Large intestine (tissue), 3 donors: Measurements from ENCODE around the gene RBBP8NL. TPM values are rescaled to one million over a fixed set of nuclear protein-coding genes. Genes with fewer than 3 reads are reported as not detected.

ENCODE experiments used
- DNase-seq, 2 donors: peaks; one replicate each; pipeline versions ENCODE4 v3.0.0 to v3.0.0-alpha.2; 2013
- H3K27ac ChIP-seq: one replicate; pipeline ENCODE4 v1.5.1; 2013; ENCODE audit warnings: low read length
- H3K27me3 ChIP-seq: 2 replicates; pipeline ENCODE4 v1.6.1; 2013; ENCODE audit warnings: low read length; ENCODE audit not compliant: control insufficient read depth, insufficient read depth
- H3K36me3 ChIP-seq: 2 replicates; pipeline ENCODE4 v1.6.1; 2013; ENCODE audit warnings: low read length; ENCODE audit not compliant: control insufficient read depth, insufficient read depth
- H3K4me1 ChIP-seq: one replicate; pipeline ENCODE4 v1.6.1; 2013; ENCODE audit warnings: low read length; ENCODE audit not compliant: control insufficient read depth, insufficient read depth
- H3K4me3 ChIP-seq: one replicate; pipeline ENCODE4 v1.5.1; 2013; ENCODE audit warnings: low read length
- H3K9me3 ChIP-seq: one replicate; pipeline ENCODE4 v1.6.1; 2013; ENCODE audit warnings: mild to moderate bottlenecking, low read depth, low read length, moderate library complexity; ENCODE audit not compliant: control insufficient read depth
- WGBS: methylation state at CpG from one replicate; pipeline ENCODE4 v1.1.5; 2013; ENCODE audit warnings: low lambda C conversion rate; ENCODE audit not compliant: insufficient coverage; 5-methylcytosine and 5-hydroxymethylcytosine counted together
- polyA plus RNA-seq: library from polyadenylated mRNA; unstranded; fragments of 120-200 nt; gene quantifications from one replicate; pipeline ENCODE4 v1.2.1, GENCODE V29; 2013

Gene RBBP8NL
- polyA plus RNA-seq, 1 donor: 9.6 TPM

GRCh38 chr20:62398120-62398821 lies 29.1 kb downstream of the RBBP8NL start:
- no peak overlapping the region for H3K27ac ChIP-seq
- peaks cover 36% of the 10 kb centered on the region for H3K36me3 ChIP-seq
- WGBS: no CpG with 5 or more reads among the region's 19 CpGs

GRCh38 chr20:62396367-62397239 lies 30.7 kb downstream of the RBBP8NL start:
- Histone ChIP-seq H3K27me3 (no peaks in the 10 kb centered on the region), H3K27ac (no peak overlapping the region), H3K36me3 (peaks cover 39% of the 10 kb centered on the region), H3K4me1 (no peaks in the 10 kb centered on the region), H3K4me3 (no peak overlapping the region), H3K9me3 (peaks cover 5% of the 10 kb centered on the region)
- WGBS: no CpG with 5 or more reads among the region's 35 CpGs
- no peak for DNase-seq

More at GRCh38 chr20:62398120-62398821, 29.1 kb downstream of the RBBP8NL start:
- Histone ChIP-seq H3K4me3 (no peak overlapping the region), H3K27me3 (no peaks in the 10 kb centered on the region), H3K9me3 (peaks cover 5% of the 10 kb centered on the region), H3K4me1 (no peaks in the 10 kb centered on the region)
- DNase-seq: no peak

DNA sequence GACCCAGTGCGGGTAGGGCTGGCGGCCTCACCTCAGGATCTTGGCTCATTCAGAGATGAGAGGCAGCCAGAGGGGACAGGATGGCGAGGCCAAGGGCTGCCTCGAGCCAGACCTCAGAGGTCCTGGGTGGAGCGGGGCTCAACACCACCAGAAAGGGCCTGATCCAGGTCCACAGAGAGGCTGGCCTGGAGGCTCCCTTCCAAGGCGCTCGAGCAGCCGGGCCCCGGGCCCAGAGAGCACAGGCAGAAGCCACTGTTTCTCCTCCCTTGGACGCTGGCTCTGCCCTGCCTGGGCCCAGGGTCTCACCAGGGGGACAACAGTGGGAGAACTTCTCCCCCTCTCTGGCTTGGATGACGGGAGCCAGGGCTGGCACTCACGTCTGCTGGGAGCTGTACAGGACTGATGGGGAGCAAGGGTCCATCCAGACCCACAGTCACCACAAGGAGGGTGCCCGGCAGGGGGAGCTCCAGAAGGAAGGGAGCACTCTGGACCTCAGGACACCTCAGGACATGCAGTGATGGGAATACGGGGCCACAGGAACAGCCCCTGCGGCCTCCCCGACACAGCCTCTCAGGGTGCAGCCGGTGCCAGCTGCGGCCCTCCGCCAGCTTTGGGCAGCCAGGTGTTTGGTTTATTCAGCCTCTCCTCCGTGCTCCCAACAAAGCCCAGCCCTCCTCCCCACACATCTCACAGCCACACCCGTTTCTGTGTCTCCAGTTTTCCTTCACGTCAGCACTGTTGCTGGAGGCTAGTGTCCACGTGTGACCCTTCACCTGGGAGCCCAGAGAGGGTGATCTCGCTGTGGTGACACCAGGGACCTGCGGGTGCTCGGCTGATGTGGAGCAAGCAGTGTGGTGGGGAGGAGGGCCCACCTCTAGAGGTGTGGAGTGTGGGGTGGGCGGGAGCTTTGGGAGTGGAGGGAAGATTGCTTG lies 31.8 kb downstream of the RBBP8NL start:
- H3K4me3 ChIP-seq: no peak overlapping the region
- no peak for DNase-seq
- peaks cover 42% of the 10 kb centered on the region for H3K36me3 ChIP-seq
- no peaks in the 10 kb centered on the region for H3K4me1 ChIP-seq
- WGBS: no CpG with 5 or more reads among the region's 27 CpGs
- H3K27ac ChIP-seq: no peak overlapping the region
- H3K27me3 ChIP-seq: no peaks in the 10 kb centered on the region
- H3K9me3 ChIP-seq: peaks cover 5% of the 10 kb centered on the region

- DNase-seq: no peak
- Histone ChIP-seq H3K27me3 (no peaks in the 10 kb centered on the region), H3K27ac (no peak overlapping the region), H3K9me3 (peaks cover 5% of the 10 kb centered on the region), H3K36me3 (peaks cover 47% of the 10 kb centered on the region), H3K4me3 (no peak overlapping the region), H3K4me1 (no peaks in the 10 kb centered on the region)
- WGBS: no CpG with 5 or more reads among the region's 44 CpGs
Observed at GRCh38 chr20:62394248-62395245, 32.8 kb downstream of the RBBP8NL start.

DNA sequence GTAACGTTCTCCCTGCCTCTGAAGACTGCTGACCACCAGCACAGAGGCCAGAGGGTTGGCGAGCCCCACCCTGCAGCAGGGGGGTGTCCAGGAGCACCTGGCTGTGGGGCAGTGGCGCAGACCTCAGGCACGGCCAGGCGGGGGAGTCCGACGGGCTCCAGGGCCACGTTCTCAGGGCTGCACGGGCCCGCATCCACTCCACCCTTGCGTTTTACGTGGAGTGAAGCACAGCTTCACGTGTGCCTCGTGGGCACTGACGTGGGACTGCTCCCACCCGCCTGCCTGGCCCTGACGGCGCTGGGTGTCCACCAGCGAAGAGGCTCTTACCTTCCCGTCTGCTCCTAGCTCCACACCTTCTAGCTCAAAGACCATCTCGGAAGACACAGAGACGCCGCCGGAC lies 33.5 kb downstream of the RBBP8NL start:
- no peak for DNase-seq
- no peaks in the 10 kb centered on the region for H3K27me3 ChIP-seq
- no peak overlapping the region for H3K27ac ChIP-seq
- peaks cover 5% of the 10 kb centered on the region for H3K9me3 ChIP-seq
- no CpG with 5 or more reads among the region's 24 CpGs for WGBS
- peaks cover 54% of the 10 kb centered on the region for H3K36me3 ChIP-seq
- H3K4me1 ChIP-seq: peaks cover 4% of the 10 kb centered on the region
- no peak overlapping the region for H3K4me3 ChIP-seq

DNA sequence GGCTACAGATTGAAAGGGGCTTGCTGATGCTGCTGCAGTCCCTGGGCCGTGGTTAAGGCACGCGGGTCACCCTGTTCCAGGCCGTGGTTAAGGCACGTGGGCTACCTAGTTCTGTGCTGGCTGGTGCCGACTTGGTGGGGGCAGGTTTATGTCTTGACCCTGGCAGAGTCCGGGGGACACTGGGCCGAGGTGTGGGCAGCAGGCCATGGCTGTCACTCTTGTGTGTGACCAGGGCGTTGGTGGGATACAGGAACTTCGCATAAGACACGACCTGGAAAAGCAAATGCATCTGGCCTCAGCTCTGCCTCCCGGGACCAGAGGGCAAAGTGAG lies 34.0 kb downstream of the RBBP8NL start:
- Histone ChIP-seq H3K4me1 (peaks cover 9% of the 10 kb centered on the region), H3K4me3 (no peak overlapping the region), H3K36me3 (peaks cover 60% of the 10 kb centered on the region), H3K27me3 (no peaks in the 10 kb centered on the region), H3K27ac (no peak overlapping the region), H3K9me3 (peaks cover 5% of the 10 kb centered on the region)
- no CpG with 5 or more reads among the region's 12 CpGs for WGBS
- DNase-seq: no peak

DNA sequence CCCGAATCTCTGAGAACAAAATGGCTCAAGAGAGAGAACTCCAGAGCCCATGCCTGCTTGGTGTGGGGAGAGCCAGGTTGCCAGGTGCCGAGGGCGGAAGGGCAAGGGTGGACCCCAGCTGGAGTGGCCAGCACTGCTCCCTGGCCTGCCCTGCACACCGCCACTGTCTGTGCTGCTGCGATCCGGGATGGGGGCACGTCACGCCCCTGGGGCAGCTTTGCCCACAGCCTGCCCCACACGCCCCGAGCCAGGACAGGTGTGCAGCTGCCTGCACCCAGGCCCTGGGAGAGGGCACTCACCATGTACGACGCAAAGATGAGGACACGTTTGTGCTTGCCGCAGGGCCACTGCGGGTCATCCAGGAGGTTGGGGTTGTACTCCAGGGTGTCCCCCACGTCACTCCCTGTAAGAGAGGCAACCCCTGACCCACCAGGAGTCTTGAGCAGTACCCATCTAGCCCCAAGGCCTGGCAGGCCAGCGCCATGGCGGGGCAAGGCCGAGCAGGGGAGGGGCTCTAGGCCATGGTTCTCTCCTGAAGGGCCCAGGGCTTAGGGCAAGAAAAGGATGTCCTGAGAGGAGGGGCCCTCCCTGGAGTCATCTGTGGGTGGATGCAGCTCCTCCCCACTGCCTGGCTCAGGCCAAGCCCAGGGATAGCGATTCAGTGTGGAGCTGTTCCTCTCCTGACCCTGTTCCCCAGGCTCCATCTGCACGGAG lies 34.6 kb downstream of the RBBP8NL start:
- Histone ChIP-seq H3K27ac (no peak overlapping the region), H3K27me3 (no peaks in the 10 kb centered on the region), H3K4me1 (peaks cover 14% of the 10 kb centered on the region), H3K36me3 (peaks cover 65% of the 10 kb centered on the region), H3K9me3 (peaks cover 1% of the 10 kb centered on the region), H3K4me3 (no peak overlapping the region)
- DNase-seq: no peak
- WGBS: no CpG with 5 or more reads among the region's 21 CpGs

DNA sequence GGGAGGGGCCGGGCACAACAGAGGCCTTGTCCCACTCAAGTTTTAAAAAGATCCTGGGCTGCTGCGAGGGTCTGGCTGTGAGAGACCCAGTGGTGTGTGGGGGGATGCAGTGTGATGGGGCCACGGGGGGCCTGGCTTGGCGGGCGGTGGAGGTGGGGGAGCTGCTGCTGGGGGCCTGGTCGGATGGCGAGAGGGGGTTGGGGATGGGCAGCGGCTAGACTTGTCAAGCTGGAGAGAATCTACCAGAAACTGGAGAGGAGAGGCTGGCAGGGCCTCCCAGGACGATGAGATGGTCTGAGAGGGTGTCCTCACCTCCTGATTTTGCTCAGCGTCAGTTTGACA lies 35.3 kb downstream of the RBBP8NL start:
- Histone ChIP-seq H3K36me3 (peaks cover 65% of the 10 kb centered on the region), H3K27me3 (no peaks in the 10 kb centered on the region), H3K4me3 (no peak overlapping the region), H3K27ac (no peak overlapping the region), H3K4me1 (peaks cover 16% of the 10 kb centered on the region), H3K9me3 (no peaks in the 10 kb centered on the region)
- 100% methylated on average over 1 of the region's 10 CpGs for WGBS
- no peak for DNase-seq
